Stimulated activated CD8-positive, alpha-beta memory T cell treated with anti-CD3 and anti-CD28 coated beads, Interleukin-12 subunit alpha, Interleukin-12 subunit beta, amount 100 ng/mL, for 24 hours (primary cell): ENCODE measurements around the gene DCTN4.

Experiments
- DNase-seq: peaks from one replicate; pipeline ENCODE4 v3.0.0-alpha.2; 2020; ENCODE audit errors: extremely low read depth

The DCTN4 gene

GRCh38 chr5:150670948-150671310, 87.9 kb downstream of the DCTN4 start:
- no peak for DNase-seq

- no peak for DNase-seq
Measured at GRCh38 chr5:150670275-150670947, 88.4 kb downstream of the DCTN4 start.

GRCh38 chr5:150665044-150665443, 93.8 kb downstream of the DCTN4 start:
- DNase-seq = no peak

- no peak for DNase-seq
Measured at GRCh38 chr5:150663936-150664335, 94.9 kb downstream of the DCTN4 start.

GRCh38 chr5:150662731-150663516, 95.9 kb downstream of the DCTN4 start:
- no peak for DNase-seq

- DNase-seq = no peak
Measured at GRCh38 chr5:150661821-150662596, 96.8 kb downstream of the DCTN4 start.

GRCh38 chr5:150661086-150661485, 97.7 kb downstream of the DCTN4 start, which contains the start of gene MYOZ3:
Gene MYOZ3 (plus strand): TSS chr5:150661251. CDS start chr5:150662942, 1,691 bp downstream.
- DNase-seq = no peak

GRCh38 chr5:150660108-150660831, 98.5 kb downstream of the DCTN4 start:
- no peak for DNase-seq

- DNase-seq = no peak
Measured at GRCh38 chr5:150659360-150660107, 99.3 kb downstream of the DCTN4 start.

GRCh38 chr5:150658699-150659265, 100.0 kb downstream of the DCTN4 start:
- DNase-seq = no peak
